ENCODE results near the gene OTOP2.

GRCh38 chr17:74875977-74876593 lies 48.0 kb upstream of the OTOP2 start:
- TF ChIP-seq CTCF (IDR thresholded peaks at IDR 0.05; ENCODE audit: insufficient read depth, low read depth, low read length) (no peak), EZH2 (IDR thresholded peaks at IDR 0.05; ENCODE audit: insufficient read depth, low read length) (no peak)
